ENCODE results near the gene LHX2.

DNA sequence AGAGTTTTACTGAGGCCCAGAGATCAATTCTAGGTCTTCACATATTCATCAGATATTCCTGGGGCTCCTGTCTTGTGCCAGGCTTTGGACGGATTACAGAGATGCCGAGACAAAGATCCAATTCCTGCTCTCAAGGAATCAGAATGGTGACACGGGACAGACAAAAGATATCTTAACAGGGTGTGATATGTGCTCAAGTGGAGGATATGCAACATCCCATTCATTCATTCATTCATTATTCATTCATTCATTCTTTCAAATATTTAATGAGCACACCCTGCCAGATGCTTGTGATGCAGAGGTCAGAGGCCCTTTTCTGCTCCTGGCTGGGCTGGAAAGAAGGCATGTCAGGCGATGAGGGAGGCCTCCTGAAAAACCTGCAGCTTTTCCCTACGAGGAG lies 21.8 kb downstream of the LHX2 start:
- TF ChIP-seq EZH2 (IDR thresholded peaks at IDR 0.05; ENCODE audit: insufficient read depth, poor library complexity, severe bottlenecking) (no peak), EZH2phosphoT487 (IDR thresholded peaks at IDR 0.05; ENCODE audit: insufficient read depth, low read depth) (no peak)

Measured in GM23248 (cell line).